Activated gamma-delta T cell (primary cell): ENCODE results near the gene IQGAP2.

Experiments used
- DNase-seq: peaks from one replicate; lab custom pipeline; 2025; lab: John Stamatoyannopoulos, UW

The IQGAP2 gene

GRCh38 chr5:76537073-76537543 lies 134.0 kb downstream of the IQGAP2 start:
- no peak for DNase-seq

- DNase-seq, result no peak
Measured at GRCh38 chr5:76542241-76542640, 139.2 kb downstream of the IQGAP2 start.

GRCh38 chr5:76542887-76543690 lies 140.0 kb downstream of the IQGAP2 start:
- DNase-seq, result no peak

DNA sequence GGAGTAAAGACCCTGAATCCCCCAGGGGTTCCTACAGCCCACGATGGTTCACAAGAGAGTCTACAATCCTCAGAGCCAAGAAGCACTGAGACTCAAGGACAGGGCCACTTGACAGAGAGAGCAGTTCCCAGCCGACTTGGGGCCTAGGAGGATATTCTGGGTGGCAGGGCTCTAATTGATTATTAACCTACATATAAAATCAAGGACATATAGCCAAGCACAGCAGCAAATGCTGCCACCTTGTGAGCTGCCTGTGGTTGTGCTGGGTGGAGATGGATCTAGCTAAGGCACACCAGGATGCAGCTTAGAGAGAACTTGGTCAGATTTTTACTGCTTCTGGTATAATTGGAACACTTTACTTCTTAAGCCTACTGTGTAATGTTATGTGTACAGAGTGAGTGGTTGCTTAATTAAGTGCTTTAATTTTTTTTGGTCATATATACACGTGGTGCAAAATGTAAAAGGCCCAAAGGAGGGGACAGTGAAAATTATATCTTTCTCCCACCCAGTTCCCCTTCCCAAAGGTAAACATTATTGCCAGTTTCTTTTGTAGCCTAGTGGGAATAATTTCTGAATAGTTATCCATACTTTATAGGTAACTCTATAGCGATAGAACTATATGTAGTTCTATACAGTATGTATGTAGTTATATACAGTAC lies 141.3 kb downstream of the IQGAP2 start:
- DNase-seq, result no peak

GRCh38 chr5:76545184-76545583 lies 142.1 kb downstream of the IQGAP2 start:
- no peak for DNase-seq

DNA sequence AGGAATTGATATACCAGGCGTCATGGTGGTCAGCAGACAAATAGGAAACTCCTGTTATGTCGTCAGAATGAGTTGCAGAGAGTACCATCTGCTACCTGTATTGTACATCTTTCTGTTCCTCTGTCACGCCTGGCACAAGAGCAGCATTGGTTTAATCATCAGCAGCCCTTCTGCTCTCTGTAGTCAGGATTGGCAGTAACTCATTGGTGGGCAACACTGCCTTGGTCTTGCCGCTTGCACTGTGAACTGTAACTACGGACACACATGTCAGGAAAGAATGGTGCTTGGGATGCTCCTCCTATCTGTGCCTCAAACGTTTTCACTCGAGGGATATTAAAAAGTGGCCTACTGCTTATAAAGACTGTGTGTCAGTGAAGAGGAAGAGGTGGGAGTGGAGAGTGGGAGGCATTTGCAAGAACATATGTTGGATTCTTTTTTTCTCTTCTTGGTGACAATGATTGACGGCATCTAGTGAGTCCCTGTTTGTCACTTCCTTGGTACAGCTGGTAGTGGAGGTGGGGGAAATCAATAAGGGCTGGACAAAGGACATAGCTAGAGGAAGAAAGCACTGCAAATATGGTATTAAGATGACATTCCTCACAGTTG lies 143.5 kb downstream of the IQGAP2 start:
- no peak for DNase-seq

- no peak for DNase-seq
Measured at GRCh38 chr5:76547242-76547890, 144.3 kb downstream of the IQGAP2 start.

DNA sequence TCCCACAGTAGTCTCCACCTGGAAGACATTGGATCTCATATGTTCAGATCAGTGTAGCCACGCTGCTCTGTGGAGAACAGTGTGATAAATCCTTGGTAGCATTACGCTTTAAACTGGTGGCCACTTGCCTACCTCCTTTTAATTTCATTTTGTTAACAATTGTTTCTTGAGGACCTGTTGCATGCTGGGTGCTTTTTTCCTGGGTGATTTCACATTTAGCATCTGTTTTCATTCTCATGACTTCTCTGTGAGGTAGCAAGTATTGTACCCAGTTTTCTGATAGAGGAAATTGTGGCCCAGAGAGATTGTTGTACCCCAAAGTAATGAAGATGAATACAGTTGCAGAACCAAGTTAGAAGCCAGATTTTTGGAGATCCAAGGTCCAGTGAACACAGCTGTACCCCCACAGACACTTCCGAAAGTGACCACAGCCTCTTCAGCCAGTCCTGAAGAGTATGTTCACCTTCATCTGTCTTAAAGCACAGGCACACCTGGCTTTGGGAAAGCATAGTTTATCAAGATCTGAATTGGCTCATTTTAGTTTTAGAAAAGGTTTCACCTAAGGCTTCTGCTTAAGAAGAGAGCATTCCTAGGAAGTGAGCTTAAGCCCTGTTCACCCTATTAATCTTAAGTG lies 144.9 kb downstream of the IQGAP2 start:
- no peak for DNase-seq

DNA sequence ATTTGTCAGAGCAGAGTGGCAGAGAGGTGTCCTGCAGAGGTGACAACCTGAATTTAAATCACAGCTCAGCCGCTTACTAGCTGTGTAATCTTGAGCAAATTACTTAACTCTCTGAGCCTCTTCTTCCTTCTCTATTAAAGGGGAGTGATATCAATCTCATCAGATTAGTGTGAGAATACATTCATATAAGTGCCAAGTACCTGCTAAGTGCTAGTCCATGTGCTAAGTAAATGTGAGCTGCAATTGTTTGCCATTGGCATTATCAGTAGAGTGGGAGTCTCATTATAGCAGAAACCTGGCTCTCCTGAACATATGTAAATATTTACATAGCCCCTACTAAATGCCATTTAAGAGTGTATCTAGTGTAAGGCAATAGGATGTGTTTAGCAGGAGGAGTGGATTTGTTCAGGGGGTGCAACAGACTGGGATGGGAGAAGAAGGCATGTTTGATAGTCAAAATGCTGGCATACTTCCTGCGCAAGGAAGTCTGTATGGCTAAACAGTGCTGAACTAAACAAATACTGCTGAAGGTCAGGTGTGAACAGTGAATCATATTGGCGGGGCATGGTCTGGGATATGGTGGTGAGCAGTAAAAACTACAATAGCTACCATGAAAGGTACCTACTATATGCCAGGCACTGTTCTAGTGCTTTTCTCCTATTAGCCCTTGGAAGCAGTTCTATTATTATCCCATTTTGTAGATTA lies 145.6 kb downstream of the IQGAP2 start:
- no peak for DNase-seq

- peak; percentile 5 for DNase-seq
Measured at GRCh38 chr5:76550881-76551280, 147.8 kb downstream of the IQGAP2 start.

- no peak for DNase-seq
Measured at GRCh38 chr5:76552546-76552945, 149.5 kb downstream of the IQGAP2 start.

DNA sequence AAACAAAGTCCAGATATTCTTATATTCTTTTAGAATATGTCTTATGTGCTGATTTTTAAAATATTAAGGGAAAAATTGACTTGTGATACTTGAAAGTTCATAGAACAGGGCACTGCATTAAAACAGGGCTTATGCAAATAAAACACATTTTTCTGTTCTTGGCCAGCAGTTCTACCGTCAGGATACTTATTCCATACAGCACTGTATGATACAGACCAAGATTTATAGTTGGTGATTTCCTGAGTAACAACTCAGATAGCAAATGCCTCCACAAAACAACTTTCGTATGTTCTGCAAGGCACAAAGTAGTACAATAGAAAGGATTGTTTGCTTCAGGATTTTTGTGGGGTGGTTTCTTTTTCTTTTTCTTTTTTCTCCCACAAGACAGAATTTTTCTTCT lies 150.2 kb downstream of the IQGAP2 start:
- no peak for DNase-seq

- DNase-seq, result no peak
Measured at GRCh38 chr5:76555114-76555513, 152.0 kb downstream of the IQGAP2 start.

DNA sequence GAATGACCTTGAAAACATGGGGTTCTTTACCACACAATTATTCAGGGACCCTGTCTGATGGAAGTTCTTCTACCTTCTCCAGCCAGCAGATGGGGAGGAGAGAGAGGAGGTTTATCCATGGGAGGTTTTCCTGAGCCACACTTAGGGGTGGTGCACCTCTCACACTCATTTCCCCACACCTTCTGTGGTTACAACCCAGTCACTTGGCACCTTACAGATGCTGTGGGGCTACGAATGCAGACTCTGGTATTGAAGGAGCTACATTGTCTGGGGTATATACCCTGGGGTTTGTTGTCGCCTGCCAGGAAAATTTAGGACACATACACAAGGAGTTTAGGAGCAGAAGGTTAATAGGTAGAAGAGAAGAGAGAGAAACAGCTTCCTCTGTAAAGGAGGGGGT lies 152.6 kb downstream of the IQGAP2 start:
- DNase-seq, result no peak

DNA sequence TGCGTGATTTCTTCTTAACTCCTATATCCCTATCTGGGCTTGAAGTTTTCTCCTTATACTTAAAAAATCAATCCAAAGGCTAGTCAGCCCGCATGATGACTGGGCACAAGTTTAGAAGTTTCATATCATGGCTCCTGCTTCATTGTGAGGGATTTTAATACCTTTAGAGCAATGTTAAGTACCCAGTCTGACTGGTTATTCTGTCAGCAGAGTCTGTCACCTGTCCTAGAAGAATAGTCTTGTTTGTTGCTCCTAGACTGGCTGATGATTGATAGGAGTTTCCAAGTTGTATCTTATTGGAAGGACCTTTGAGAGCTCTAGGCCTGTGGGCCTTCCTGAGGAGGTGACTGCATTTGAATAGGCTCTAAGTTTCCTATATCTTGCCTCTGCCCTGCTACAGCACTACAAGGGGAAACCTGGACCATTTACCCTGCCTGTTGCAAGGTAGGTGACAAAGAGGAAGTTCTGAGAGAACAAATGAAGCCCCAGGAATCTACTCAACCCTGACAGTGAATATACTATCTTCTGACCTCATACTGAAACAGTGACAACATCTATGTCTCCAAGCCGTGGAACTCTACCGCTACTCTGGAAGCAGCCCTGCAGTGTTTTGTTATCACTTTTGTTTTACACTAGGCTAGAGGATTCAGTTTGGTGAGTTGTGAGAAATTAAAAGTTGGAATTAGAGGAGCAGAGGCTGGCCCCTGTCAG lies 153.6 kb downstream of the IQGAP2 start:
- no peak for DNase-seq

DNA sequence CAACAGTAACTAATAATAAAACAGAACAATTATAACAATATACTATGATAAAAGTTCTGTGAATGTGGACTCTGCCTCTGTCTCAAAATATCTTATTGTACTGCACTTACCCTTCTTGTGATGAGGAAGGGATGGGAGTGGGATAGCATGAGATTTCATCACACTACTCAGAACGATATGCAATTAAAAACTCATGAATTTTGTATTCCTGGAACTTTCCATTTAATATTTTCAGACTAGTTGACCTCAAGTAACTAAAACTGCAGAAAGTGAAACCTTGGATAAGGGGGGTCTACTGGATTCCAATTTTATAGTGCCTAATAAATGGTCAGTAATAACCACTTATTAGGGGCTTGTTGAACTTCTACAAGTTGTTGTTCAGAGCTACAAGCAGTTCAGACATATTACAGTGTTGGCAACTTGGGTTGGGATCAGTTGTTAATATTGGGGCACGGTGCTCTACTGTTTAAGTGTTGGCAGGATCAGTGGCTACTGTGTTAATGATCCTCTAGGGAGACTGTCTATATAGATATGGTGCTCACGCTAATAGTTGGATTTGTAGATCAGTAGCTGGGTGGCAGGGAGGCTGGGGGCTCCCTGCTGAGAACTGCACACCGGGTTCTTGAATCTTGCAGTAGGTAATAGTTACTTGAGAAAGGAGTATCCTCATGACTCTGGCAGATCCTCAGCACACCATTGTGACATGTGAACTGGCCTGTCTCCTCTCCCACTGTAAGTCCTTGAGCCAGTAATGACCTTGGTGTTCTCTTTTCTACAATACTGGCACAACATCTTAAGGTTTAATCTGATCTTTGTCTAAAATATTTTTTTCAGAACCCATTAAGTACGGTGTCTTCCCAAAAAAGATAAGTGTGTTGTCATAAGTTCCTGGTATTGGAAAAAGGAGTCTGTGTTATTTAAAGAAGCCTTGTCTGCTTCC lies 158.1 kb downstream of the IQGAP2 start:
- no peak for DNase-seq

DNA sequence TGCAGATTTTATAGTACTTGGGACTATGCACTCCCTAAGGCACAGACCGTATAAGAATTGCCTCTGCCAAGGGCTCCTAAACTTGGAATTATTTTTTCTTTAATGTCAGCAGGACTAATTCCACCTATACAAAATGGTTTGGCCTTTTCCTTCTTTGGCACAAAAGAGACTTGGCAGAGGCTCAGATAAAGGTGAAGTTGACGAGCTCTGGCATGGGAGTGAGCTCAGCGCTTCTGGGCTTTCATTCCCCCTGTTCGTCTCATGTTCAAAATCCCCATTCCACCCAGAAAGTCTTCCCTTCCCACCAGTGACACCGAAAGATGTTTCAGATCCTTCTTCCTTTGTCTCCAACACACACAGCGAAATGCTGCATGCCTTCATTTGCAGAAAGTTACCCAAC lies 158.9 kb downstream of the IQGAP2 start:
- DNase-seq, result no peak

DNA sequence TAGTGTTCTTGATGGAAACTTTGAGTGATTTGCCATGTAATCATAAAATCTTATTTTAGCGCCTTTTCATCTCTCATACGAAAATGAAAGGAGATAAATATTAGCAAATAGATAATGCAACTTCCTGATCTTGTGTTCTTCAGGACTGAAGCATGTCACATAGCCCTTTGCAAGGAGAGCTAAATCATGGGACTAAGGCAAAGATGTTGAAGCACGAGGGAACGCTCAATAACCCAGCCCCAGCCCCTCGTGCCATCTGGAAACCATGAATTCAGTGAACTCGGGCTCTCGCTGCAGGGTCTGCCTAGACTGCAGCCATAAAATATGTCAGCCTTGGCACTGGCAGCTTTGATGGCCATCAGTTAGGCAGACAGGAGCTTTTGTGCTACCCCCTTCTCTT lies 161.9 kb downstream of the IQGAP2 start:
- no peak for DNase-seq

DNA sequence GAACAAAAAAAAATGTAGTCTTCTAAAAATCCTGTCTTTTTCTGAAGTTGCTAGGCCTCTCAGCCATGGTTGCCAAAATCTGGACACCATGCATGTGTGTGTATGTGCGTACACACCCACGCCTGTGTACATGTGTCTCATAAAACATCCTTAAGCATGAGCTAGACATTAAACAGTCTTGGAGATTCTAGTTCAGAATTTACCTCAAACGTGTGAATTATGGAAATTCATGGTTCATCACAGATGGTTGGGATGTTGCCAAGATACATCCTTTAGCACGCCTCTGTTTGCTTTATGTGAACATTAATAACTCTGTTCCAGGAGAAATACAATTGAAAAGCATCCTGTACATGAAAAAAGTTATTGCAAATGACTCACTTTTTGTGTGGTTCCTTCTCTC lies 167.1 kb downstream of the IQGAP2 start:
- no peak for DNase-seq

DNA sequence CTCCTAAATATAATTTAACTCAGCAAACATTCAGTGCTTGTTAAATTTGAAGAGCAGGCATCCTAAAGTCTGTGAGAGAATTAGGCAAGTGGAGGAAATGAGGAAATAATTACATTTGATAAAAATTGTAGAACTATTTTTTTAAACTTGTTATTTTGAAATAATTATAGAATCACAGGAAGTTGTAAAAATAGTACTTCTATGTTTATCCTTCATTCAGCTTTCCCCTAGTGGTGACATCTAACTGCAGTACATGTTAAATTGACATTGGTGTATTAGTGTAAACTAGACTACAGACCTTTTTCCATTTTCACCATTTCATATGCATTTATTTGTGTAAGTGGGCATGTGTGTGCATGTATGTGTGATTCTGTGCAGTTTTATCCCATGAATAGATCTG lies 168.5 kb downstream of the IQGAP2 start:
- no peak for DNase-seq
